ENCODE measurements around the gene TMEM8B.

- TF ChIP-seq CTCF (IDR thresholded peaks at IDR 0.05) (peak in 3 of 4 experiments; percentile 17 to 28 (median 25)), POLR2A (IDR thresholded peaks at IDR 0.05) (no peak)
These were observed 81.8 kb downstream of the TMEM8B start for GRCh38 chr9:35910613-35911359.
